Subcutaneous abdominal adipose tissue (tissue), 5 donors: Measurements from ENCODE around the gene CBLIF.
"Not testable (repeated sequence)": the region's sequence is repeated elsewhere in the genome, so short reads cannot be mapped to it uniquely, and the experiment has no call there.

ENCODE experiments used
- H3K27ac ChIP-seq: one replicate; pipeline ENCODE4 v1.7.0; 2013; ENCODE audit warnings: low read depth, mild to moderate bottlenecking, inconsistent platforms, low read length, moderate library complexity
- H3K27me3 ChIP-seq, 5 donors: one replicate each; pipeline ENCODE4 v1.7.0; 2013; ENCODE audit warnings: low read length in 5 of 5, inconsistent platforms in 1 of 5; ENCODE audit not compliant: control insufficient read depth in 5 of 5, insufficient read depth in 4 of 5
- H3K36me3 ChIP-seq, 5 donors: one replicate each; pipeline ENCODE4 v1.7.0; 2013; ENCODE audit warnings: low read length in 5 of 5; ENCODE audit not compliant: control insufficient read depth in 5 of 5, insufficient read depth in 5 of 5
- H3K4me1 ChIP-seq, 5 donors: one replicate each; pipeline ENCODE4 v1.7.0; 2013; ENCODE audit warnings: low read length in 5 of 5, mild to moderate bottlenecking in 3 of 5, moderate library complexity in 1 of 5; ENCODE audit not compliant: control insufficient read depth in 5 of 5, insufficient read depth in 5 of 5
- H3K4me3 ChIP-seq, 5 donors: one replicate each; pipeline ENCODE4 v1.7.0; 2013; ENCODE audit warnings: low read length in 5 of 5, low read depth in 1 of 5
- H3K9ac ChIP-seq, 5 donors: one replicate each; pipeline ENCODE4 v1.7.0; 2013; ENCODE audit warnings: low read length in 5 of 5, mild to moderate bottlenecking in 4 of 5, moderate library complexity in 3 of 5
- H3K9me3 ChIP-seq, 5 donors: one replicate each; pipeline ENCODE4 v1.7.0; 2013; ENCODE audit warnings: low read length in 5 of 5; ENCODE audit not compliant: control insufficient read depth in 5 of 5
- donor health status: healthy.
- donor health status: healthy.
- donor health status: healthy.
- donor health status: healthy.
- donor health status: healthy.

The CBLIF gene

GRCh38 chr11:59849551-59849950 lies 4.3 kb upstream of the CBLIF start:
- H3K4me1 ChIP-seq, H3K36me3 ChIP-seq, H3K9ac ChIP-seq, H3K27ac ChIP-seq, H3K9me3 ChIP-seq, H3K4me3 ChIP-seq, H3K27me3 ChIP-seq: not testable (repeated sequence)

- H3K27ac ChIP-seq = no peak overlapping the region
- no peaks in the 10 kb centered on the region for H3K36me3 ChIP-seq
- H3K4me3 ChIP-seq = no peak overlapping the region
- no peaks in the 10 kb centered on the region for H3K27me3 ChIP-seq
- H3K9me3 ChIP-seq = no peaks in the 10 kb centered on the region
- H3K4me1 ChIP-seq = no peaks in the 10 kb centered on the region
- H3K9ac ChIP-seq = no peak overlapping the region
Measured at GRCh38 chr11:59849129-59849528, 3.8 kb upstream of the CBLIF start.

GRCh38 chr11:59848439-59848838 lies 3.1 kb upstream of the CBLIF start:
- not testable (repeated sequence) for H3K36me3 ChIP-seq, H3K27me3 ChIP-seq, H3K9me3 ChIP-seq, H3K4me3 ChIP-seq, H3K27ac ChIP-seq, H3K9ac ChIP-seq, H3K4me1 ChIP-seq

- Histone ChIP-seq H3K9ac (no peak overlapping the region), H3K4me1 (no peaks in the 10 kb centered on the region), H3K4me3 (no peak overlapping the region), H3K36me3 (no peaks in the 10 kb centered on the region), H3K27me3 (no peaks in the 10 kb centered on the region), H3K27ac (no peak overlapping the region), H3K9me3 (no peaks in the 10 kb centered on the region)
Measured at GRCh38 chr11:59847626-59848025, 2.3 kb upstream of the CBLIF start.

- Histone ChIP-seq H3K36me3 (no peaks in the 10 kb centered on the region), H3K4me3 (no peak overlapping the region), H3K4me1 (no peaks in the 10 kb centered on the region), H3K9ac (no peak overlapping the region), H3K9me3 (no peaks in the 10 kb centered on the region), H3K27ac (no peak overlapping the region), H3K27me3 (no peaks in the 10 kb centered on the region)
Measured at GRCh38 chr11:59846556-59846955, 1.3 kb upstream of the CBLIF start.

- no peak overlapping the region for H3K27ac ChIP-seq
- H3K9me3 ChIP-seq = no peaks in the 10 kb centered on the region
- no peak overlapping the region for H3K4me3 ChIP-seq
- no peaks in the 10 kb centered on the region for H3K36me3 ChIP-seq
- no peak overlapping the region for H3K9ac ChIP-seq
- peaks cover 0 to 3% (median 0%) of the 10 kb centered on the region in 5 donors for H3K27me3 ChIP-seq
- H3K4me1 ChIP-seq = no peaks in the 10 kb centered on the region
Measured at GRCh38 chr11:59842316-59842715, 3.0 kb downstream of the CBLIF start.

- H3K4me1 ChIP-seq = no peaks in the 10 kb centered on the region
- no peak overlapping the region for H3K27ac ChIP-seq
- H3K27me3 ChIP-seq = peaks cover 0 to 3% (median 0%) of the 10 kb centered on the region in 5 donors
- no peak overlapping the region for H3K9ac ChIP-seq
- no peaks in the 10 kb centered on the region for H3K36me3 ChIP-seq
- H3K9me3 ChIP-seq = no peaks in the 10 kb centered on the region
- no peak overlapping the region for H3K4me3 ChIP-seq
Measured at GRCh38 chr11:59841514-59841913, 3.8 kb downstream of the CBLIF start.

GRCh38 chr11:59839615-59840014 lies 5.7 kb downstream of the CBLIF start:
- Histone ChIP-seq H3K27me3 (peaks cover 0 to 3% (median 0%) of the 10 kb centered on the region in 5 donors), H3K27ac (no peak overlapping the region), H3K4me3 (no peak overlapping the region), H3K4me1 (no peaks in the 10 kb centered on the region), H3K9ac (no peak overlapping the region), H3K36me3 (no peaks in the 10 kb centered on the region), H3K9me3 (no peaks in the 10 kb centered on the region)

GRCh38 chr11:59833602-59834001 lies 11.7 kb downstream of the CBLIF start:
- Histone ChIP-seq H3K27me3 (peaks cover 0 to 3% (median 0%) of the 10 kb centered on the region in 5 donors), H3K9ac (no peak overlapping the region), H3K4me3 (no peak overlapping the region), H3K36me3 (no peaks in the 10 kb centered on the region), H3K9me3 (no peaks in the 10 kb centered on the region), H3K27ac (no peak overlapping the region), H3K4me1 (no peaks in the 10 kb centered on the region)

GRCh38 chr11:59829358-59829757 lies 15.9 kb downstream of the CBLIF start:
- Histone ChIP-seq H3K9me3 (no peaks in the 10 kb centered on the region), H3K27ac (no peak overlapping the region), H3K4me3 (no peak overlapping the region), H3K36me3 (no peaks in the 10 kb centered on the region), H3K4me1 (no peaks in the 10 kb centered on the region), H3K9ac (no peak overlapping the region), H3K27me3 (no peaks in the 10 kb centered on the region)

GRCh38 chr11:59822989-59823566 lies 22.2 kb downstream of the CBLIF start:
- Histone ChIP-seq H3K27me3 (no peaks in the 10 kb centered on the region), H3K36me3 (no peaks in the 10 kb centered on the region), H3K9me3 (no peaks in the 10 kb centered on the region), H3K4me3 (no peak overlapping the region), H3K4me1 (no peaks in the 10 kb centered on the region), H3K9ac (no peak overlapping the region), H3K27ac (no peak overlapping the region)
